DOHH2 (cell line): ENCODE data around the gene REEP3.

Source experiments
- EZH2phosphoT487 ChIP-seq: fragments of 200-600 bp; sonication (generic); IDR thresholded peaks from 2 replicates; pipeline ENCODE4 v1.6.1; 2017; ENCODE audit warnings: borderline replicate concordance, mild to moderate bottlenecking, antibody characterized with exemption, low read length, moderate library complexity, mixed read lengths
- TF ChIP-seq, protein P1 (sequence below): fragments of 200-600 bp; sonication (generic); IDR thresholded peaks from one replicate; pipeline ENCODE4 v1.5.1; 2014; ENCODE audit warnings: antibody characterized with exemption, mild to moderate bottlenecking, low read depth, low read length; ENCODE audit not compliant: poor library complexity, severe bottlenecking

- TF ChIP-seq, protein P1, sequence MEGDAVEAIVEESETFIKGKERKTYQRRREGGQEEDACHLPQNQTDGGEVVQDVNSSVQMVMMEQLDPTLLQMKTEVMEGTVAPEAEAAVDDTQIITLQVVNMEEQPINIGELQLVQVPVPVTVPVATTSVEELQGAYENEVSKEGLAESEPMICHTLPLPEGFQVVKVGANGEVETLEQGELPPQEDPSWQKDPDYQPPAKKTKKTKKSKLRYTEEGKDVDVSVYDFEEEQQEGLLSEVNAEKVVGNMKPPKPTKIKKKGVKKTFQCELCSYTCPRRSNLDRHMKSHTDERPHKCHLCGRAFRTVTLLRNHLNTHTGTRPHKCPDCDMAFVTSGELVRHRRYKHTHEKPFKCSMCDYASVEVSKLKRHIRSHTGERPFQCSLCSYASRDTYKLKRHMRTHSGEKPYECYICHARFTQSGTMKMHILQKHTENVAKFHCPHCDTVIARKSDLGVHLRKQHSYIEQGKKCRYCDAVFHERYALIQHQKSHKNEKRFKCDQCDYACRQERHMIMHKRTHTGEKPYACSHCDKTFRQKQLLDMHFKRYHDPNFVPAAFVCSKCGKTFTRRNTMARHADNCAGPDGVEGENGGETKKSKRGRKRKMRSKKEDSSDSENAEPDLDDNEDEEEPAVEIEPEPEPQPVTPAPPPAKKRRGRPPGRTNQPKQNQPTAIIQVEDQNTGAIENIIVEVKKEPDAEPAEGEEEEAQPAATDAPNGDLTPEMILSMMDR, result no peak
- no peak for TF ChIP-seq EZH2phosphoT487
Measured at GRCh38 chr10:63527401-63527800, 6.2 kb downstream of the REEP3 start.
